Activated T-cell treated with anti-CD3 and anti-CD28 coated beads, Interleukin-2, amount 50 U/mL, for 4 hours (primary cell): ENCODE data around the gene DLG2. TPM values are rescaled to one million over a fixed set of nuclear protein-coding genes. Genes with fewer than 3 reads are reported as not detected.

Experiments
- ATAC-seq, 2 donors: fragments of 200-7000 bp; cut with Tn5 transposase; one replicate each; pipeline ENCODE4 v1.10.0; 2021
- DNase-seq: peaks from one replicate; pipeline ENCODE4 v3.0.0-alpha.2; 2020
- H3K27me3 Mint-ChIP-seq: one replicate; pipeline ENCODE4 v1.8.0; 2021; ENCODE audit warnings: low read depth, mixed read lengths
- H3K36me3 Mint-ChIP-seq: one replicate; pipeline ENCODE4 v1.8.0; 2022; ENCODE audit warnings: mixed read lengths; ENCODE audit not compliant: insufficient read depth
- H3K4me1 Mint-ChIP-seq: one replicate; pipeline ENCODE4 v1.8.0; 2021; ENCODE audit warnings: low read depth, mixed read lengths
- H3K4me3 Mint-ChIP-seq: one replicate; pipeline ENCODE4 v1.8.0; 2021; ENCODE audit warnings: mild to moderate bottlenecking, moderate library complexity, mixed read lengths
- H3K9me3 Mint-ChIP-seq: one replicate; pipeline ENCODE4 v1.8.0; 2021; ENCODE audit warnings: mixed read lengths
- total RNA-seq, 3 donors: library from RNA; stranded (reverse); gene quantifications; one replicate each; pipeline ENCODE4 v1.2.1, GENCODE V29; 2021

DLG2 gene
- total RNA-seq, 3 donors from 2014 or later = 0.54 to 1.3 (median 0.58) TPM

DNA sequence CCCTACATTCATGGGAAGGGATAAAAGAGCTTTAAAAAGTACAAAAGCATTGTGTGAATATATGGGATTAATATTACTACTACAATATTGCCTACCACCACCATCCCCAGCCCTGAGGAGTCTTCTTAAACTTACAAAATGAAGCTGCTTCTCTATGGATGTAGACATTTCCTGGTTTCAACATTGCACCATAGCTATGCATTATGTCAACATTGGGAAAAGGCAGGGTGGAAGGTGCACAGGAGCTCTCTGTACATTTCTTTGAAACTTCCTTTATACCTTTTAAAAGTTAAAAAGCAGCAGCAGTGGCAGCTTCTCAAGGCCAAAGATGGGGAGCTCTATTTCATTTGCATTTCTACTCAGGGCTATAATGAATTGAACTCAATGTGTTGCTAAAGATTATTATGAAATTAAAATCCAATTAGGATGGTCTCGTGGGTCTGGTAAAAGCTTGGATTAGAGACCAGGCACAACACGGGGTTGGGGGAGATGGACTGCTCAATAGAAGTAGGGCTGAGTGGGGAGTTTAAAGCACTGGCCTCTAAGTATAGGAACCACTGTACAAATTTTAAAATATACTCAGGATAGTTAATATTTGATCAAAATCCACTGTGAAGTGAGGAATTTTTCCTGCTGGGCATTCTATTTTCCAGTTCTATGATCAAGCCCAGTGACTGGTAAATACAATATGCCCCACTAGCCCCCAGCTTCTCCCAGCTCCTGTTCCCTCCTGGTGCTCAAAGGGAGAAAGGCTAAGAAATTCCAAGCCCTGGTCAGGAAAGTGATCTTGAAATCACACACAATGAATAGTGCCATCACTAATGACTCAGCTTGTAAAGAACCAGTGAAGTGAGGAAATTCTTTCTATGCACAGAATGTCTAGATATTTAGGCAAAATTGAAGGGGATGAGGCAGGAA is 1978.3 kb downstream of the DLG2 start:
- DNase-seq = no peak
- no peaks in the 10 kb centered on the region for H3K4me1 Mint-ChIP-seq
- H3K27me3 Mint-ChIP-seq = peaks cover 6% of the 10 kb centered on the region
- ATAC-seq = no peak
- no peaks in the 10 kb centered on the region for H3K9me3 Mint-ChIP-seq
- H3K4me3 Mint-ChIP-seq = no peak overlapping the region
- H3K36me3 Mint-ChIP-seq = no peaks in the 10 kb centered on the region

DNA sequence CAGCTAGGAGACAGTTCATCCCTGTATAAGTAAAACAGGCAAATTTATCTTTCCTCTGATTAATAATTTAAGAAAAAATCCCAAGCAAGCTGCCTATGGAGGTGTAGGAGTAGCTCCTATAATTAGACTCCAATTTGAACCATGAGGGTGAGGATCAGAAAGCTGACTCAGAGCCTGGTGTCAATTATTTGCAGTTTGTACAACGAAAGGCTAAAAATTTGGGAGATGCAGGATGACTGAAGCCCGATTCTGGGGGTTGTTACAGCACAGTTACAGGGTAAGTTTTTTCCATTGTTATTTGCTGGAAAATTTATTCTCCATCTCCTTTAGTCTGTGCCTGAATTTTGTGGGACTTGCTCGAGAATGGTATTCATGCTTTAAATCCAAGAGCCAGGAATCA is 1981.6 kb downstream of the DLG2 start:
- DNase-seq (no peak), ATAC-seq (no peak)
- Mint-ChIP-seq H3K27me3 (peaks cover 6% of the 10 kb centered on the region), H3K36me3 (no peaks in the 10 kb centered on the region), H3K4me3 (no peak overlapping the region), H3K9me3 (no peaks in the 10 kb centered on the region), H3K4me1 (no peaks in the 10 kb centered on the region)

DNA sequence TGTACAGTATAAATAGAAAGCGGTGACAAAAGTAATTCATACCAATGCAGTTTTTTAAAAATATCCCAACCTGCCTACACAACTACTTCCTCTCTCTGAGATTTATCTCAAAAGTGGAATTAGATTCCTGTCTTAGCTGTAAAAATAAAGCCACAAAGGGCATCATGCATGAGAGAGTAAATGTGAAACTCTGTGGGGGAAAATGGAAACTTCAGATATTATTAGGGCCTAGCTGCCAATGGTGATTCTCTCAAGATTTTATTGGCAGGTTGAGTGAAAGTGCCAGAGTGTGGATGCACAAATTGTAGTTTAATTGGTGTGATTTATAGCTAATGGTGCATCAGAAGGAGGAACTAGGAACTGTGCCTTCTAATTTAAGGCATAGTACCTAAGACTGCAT is 1984.0 kb downstream of the DLG2 start:
- H3K4me1 Mint-ChIP-seq = no peaks in the 10 kb centered on the region
- H3K4me3 Mint-ChIP-seq = no peak overlapping the region

DNA sequence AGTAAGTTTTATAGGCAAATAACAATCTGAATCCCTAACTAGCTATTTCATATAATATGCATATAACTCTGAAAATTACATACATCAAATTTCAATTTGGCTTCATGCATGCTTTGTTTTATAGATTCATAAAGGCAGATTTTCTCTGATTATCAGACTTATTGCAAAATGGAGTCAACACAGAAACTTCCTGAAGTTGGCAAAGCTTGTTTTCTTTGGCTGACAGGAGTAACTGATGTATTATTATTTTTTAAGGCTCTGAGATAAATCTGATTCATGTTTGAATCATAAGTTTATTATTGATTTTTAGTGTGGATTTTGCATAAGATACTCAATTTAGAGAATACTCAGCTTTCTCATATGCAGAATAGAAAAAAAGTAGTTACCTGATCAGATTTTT is 1984.6 kb downstream of the DLG2 start:
- no peak overlapping the region for H3K4me3 Mint-ChIP-seq
- H3K27me3 Mint-ChIP-seq = peaks cover 6% of the 10 kb centered on the region
- H3K9me3 Mint-ChIP-seq = no peaks in the 10 kb centered on the region
- H3K36me3 Mint-ChIP-seq = no peaks in the 10 kb centered on the region
- ATAC-seq (no peak), DNase-seq (no peak)
- H3K4me1 Mint-ChIP-seq = no peaks in the 10 kb centered on the region

More for the DNA sequence above, 1984.0 kb downstream of the DLG2 start:
- ATAC-seq (no peak), DNase-seq (no peak)
- no peaks in the 10 kb centered on the region for H3K9me3 Mint-ChIP-seq
- peaks cover 6% of the 10 kb centered on the region for H3K27me3 Mint-ChIP-seq
- no peaks in the 10 kb centered on the region for H3K36me3 Mint-ChIP-seq

DNA sequence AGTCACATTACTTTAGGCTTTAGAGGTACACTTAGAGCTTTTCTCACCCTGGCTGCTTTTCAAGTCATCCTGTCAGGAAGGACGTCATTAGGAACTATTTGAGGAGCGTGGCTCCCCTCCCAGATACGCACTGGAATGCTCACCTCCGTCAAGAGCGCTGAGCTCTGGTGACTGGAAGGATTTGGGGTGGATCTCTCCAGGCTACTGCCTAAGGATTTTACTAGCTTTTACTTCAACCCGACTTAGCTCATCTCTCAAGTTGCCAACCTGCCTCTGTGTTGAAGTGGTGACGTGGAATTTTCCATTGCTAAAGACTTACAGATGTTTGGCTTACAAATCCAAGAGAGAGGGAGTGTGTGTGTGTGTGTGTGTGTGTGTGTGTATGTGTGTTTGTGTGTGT is 1985.6 kb downstream of the DLG2 start:
- Mint-ChIP-seq H3K36me3 (no peaks in the 10 kb centered on the region), H3K9me3 (no peaks in the 10 kb centered on the region), H3K4me3 (no peak overlapping the region), H3K4me1 (no peaks in the 10 kb centered on the region), H3K27me3 (peaks cover 2% of the 10 kb centered on the region)
- ATAC-seq (no peak), DNase-seq (no peak)

DNA sequence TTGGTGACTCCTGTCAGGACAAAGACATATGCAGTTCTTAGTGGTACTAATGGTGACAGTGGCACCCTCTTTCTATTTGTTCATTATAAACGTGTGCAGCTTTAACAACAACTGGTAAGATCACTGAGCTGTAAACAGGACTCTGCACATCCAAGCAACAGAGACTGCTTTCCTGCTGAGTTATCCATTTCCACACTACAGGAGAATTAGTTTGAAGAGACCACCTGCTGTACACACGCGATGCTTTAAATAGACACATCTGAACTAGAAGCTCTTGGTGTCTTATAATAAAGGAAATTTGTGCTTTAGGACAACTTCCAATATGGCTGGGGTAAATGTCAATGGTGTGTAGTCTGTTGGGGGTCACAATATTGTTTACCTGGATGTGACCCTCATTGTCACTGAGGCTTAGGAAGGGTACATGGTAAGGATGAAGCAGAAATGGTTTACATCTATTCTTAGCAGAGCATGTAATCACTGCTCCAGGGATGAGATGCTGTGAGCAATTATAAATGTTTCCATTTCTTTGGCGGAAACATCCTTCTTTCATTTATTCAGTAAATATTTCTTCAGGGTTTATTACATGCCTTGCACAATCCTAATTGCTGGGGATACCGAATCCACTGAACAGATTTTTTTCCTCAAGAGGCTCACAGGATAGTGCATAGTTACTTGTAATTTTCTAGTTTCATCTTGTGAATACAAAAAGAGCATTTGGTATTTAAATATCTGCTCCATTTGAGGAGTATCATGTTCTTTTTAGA is 1987.0 kb downstream of the DLG2 start:
- ATAC-seq (no peak), DNase-seq (no peak)
- Mint-ChIP-seq H3K4me3 (no peak overlapping the region), H3K27me3 (no peaks in the 10 kb centered on the region), H3K4me1 (no peaks in the 10 kb centered on the region), H3K9me3 (no peaks in the 10 kb centered on the region), H3K36me3 (no peaks in the 10 kb centered on the region)

DNA sequence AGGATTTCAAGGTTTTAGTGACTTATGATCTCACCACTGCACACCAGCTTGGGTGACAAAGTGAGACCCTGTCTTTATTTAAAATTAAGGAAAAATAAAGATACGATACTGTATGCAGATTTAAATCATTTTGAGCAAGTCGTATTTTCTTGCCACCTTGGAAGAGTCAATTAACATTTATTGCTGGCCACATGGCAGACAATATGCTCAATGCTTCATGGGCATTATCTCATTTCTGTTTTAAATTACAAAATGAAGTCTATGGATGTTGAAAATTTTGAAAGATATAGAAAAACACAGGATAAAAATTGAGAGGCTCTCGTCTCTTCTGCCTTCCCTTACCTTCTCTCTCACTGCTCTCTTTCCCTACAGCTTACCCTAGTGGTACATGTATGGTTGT is 1992.0 kb downstream of the DLG2 start:
- no peaks in the 10 kb centered on the region for H3K9me3 Mint-ChIP-seq
- no peaks in the 10 kb centered on the region for H3K4me1 Mint-ChIP-seq
- DNase-seq (no peak), ATAC-seq (no peak)
- no peaks in the 10 kb centered on the region for H3K27me3 Mint-ChIP-seq
- H3K4me3 Mint-ChIP-seq = no peak overlapping the region
- H3K36me3 Mint-ChIP-seq = no peaks in the 10 kb centered on the region

DNA sequence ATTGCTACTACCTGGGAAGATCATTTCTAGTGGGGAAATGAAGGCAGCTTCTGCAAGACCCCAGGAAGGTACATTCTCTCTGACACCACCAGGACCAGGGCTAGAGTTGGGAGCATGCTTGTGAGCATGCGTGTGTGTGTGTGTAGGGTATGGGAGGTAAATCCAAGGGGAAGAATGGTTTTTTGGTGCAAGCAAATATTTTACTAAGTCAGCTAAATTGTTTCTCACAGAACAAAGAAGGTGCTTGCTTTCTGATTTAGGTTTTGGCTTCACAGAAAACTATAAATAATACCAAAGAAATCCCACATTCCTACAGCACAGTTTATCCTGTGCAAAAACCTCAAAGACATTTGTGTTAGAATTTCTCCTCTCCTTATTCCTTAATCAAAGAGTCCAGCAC is 1996.9 kb downstream of the DLG2 start:
- H3K9me3 Mint-ChIP-seq = no peaks in the 10 kb centered on the region
- H3K27me3 Mint-ChIP-seq = no peaks in the 10 kb centered on the region
- no peaks in the 10 kb centered on the region for H3K36me3 Mint-ChIP-seq
- H3K4me1 Mint-ChIP-seq = no peaks in the 10 kb centered on the region
- ATAC-seq = no peak
- DNase-seq = no peak
- H3K4me3 Mint-ChIP-seq = no peak overlapping the region

DNA sequence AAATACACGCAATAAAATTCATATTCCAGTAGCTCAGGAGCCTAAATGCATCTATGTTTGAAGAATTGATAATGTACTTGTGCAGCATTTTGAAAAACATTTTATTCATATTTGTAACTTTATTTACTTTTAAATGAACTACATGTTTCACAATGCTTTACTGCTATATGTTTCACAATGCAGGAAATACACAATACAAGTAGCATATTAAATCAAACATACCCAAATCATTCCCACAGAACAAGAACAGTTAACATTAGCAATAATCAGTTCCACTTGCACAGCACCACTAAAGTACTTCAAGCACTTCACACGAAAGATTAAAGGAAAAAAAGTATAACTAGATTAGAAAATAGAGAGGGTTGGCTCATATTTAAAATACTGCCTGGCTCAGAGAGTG is 1997.4 kb downstream of the DLG2 start:
- Mint-ChIP-seq H3K4me1 (no peaks in the 10 kb centered on the region), H3K4me3 (no peak overlapping the region), H3K27me3 (no peaks in the 10 kb centered on the region), H3K9me3 (no peaks in the 10 kb centered on the region), H3K36me3 (no peaks in the 10 kb centered on the region)
- DNase-seq (no peak), ATAC-seq (no peak)

DNA sequence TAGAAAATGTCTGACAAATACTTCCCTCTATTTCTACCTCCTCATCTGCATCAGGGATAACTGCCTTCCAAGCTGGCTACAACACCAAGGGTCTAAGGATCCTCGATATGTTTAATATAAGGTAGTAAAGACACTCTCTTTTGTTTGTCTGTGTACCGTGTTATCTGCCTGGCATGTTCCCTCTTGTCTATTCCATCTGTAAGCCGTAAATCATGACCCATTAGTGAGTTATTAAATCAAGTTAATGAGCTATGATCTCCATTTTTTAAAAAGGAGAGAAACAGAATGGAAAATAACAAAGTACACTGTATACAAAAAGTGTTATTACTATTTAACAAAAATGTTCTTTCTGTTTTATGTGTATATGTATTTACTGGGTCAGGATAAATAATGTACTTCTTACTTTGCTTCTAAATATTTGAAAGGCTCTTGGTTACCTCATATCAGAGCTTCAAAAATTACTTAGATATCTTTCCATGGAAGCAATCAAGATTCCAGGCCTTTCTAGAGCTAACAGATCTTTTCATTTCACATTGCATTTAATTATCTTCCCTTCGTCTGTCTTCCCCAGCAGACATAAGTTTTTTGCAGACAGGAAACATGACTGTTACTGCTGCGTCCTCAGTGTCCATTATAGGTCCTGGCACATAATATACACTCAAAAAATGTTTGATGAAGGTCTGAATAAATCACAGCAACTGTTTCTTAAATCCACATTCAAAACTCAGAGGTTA is 1998.4 kb downstream of the DLG2 start:
- peaks cover 2% of the 10 kb centered on the region for H3K27me3 Mint-ChIP-seq
- no peaks in the 10 kb centered on the region for H3K4me1 Mint-ChIP-seq
- H3K9me3 Mint-ChIP-seq = no peaks in the 10 kb centered on the region
- ATAC-seq (no peak), DNase-seq (no peak)
- no peak overlapping the region for H3K4me3 Mint-ChIP-seq
- no peaks in the 10 kb centered on the region for H3K36me3 Mint-ChIP-seq

DNA sequence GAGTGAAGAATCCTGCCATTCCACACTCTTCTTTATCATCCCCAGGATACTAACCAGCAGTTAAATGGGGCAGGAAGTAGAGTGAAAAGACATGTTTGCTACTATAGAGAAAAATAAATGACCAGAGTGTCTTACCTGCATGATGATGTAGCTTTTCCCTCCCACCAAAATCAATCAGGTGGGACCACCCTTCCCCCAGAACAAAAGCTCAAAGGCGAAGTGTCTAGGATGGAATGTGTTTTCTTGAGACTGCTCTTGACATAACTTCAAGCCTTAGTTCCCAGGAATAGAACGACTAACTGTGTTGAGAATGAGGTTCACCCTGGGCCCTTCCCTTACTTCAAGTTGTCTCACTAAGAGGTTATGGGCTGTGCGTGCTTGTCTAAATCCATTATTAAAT is 2001.8 kb downstream of the DLG2 start:
- Mint-ChIP-seq H3K4me3 (no peak overlapping the region), H3K36me3 (no peaks in the 10 kb centered on the region), H3K27me3 (peaks cover 2% of the 10 kb centered on the region), H3K4me1 (no peaks in the 10 kb centered on the region), H3K9me3 (no peaks in the 10 kb centered on the region)
- no peak for ATAC-seq
- no peak for DNase-seq

DNA sequence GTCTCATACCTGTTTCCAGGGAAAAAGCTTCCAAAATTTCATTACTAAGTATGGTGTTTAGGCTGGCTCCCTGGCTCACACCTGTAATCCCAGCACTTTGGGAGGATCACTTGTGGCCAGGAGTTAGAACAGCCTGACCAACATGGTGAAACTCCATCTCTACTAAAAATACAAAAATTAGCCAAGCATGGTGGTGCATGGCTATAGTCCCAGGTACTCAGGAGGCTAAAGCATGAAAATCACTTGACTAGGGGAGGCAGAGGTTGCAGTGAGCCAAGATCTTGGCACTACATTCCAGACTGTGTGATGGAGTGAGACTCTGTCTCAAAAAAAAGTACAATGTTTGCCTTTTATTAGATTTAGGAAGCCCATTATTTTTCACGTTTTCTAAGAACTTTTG is 2009.5 kb downstream of the DLG2 start:
- Mint-ChIP-seq H3K36me3 (no peaks in the 10 kb centered on the region), H3K4me1 (no peaks in the 10 kb centered on the region), H3K9me3 (no peaks in the 10 kb centered on the region), H3K4me3 (no peak overlapping the region), H3K27me3 (no peaks in the 10 kb centered on the region)
- ATAC-seq (no peak), DNase-seq (no peak)

DNA sequence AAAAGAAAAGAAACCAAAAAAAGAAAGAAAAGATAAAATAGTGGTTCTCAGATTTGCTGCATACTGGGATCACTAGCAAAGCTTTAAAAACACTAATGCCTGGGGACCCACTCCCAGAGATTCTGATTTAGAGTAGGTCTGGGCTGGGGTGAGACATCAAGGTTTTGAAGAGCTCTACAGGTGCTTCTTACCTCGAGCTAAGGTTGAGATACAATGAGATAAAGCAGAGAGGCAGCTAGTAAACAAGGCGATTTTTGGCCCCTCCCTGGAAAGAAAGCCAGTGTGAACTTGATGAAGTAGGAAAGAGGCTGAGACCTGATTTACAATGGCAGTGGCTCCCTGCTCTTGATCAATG is 2013.4 kb downstream of the DLG2 start:
- ATAC-seq (no peak), DNase-seq (no peak)
- Mint-ChIP-seq H3K4me3 (no peak overlapping the region), H3K36me3 (no peaks in the 10 kb centered on the region), H3K4me1 (no peaks in the 10 kb centered on the region), H3K27me3 (peaks cover 4% of the 10 kb centered on the region), H3K9me3 (no peaks in the 10 kb centered on the region)

DNA sequence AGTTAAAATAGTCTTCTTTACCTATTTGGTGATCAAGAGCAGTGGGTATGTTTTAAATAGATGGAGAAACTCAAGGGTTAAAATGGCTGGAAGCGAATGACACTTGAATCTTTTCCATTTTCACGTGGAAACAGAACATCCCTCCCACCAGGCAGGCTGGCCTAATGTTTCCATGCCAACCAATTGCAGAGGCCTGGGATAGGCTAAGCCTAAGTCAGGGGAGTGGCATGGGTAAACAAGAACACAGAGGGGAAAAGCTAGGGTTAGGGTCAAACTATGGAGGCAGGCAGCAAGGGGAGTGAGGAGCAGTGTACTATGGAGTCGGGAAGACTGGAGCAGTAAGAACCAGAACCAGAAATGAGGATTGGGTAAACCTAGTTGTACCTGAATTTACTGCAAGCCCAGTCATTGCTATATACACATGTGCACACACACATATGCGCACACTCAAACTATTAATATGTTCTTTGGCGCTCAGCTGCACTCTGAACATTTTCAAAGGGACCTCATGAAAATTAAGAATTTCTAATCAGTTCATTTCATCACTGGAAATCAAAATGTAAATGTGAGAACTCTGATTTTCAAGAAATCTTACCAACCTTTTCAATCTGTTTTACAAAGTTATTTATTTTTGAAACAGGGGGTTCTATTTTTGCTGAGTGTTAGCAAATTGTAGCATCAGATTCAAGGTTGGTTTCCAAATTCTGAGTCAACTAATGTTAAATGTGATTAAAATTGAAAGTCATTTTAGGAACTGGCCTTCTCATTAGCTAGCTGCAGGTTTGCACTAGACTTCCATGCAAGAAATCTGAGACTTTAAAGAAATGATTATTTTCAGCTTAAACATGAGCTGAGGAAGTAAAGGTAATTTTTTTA is 2014.0 kb downstream of the DLG2 start:
- Mint-ChIP-seq H3K36me3 (no peaks in the 10 kb centered on the region), H3K27me3 (peaks cover 4% of the 10 kb centered on the region), H3K4me1 (no peaks in the 10 kb centered on the region), H3K9me3 (no peaks in the 10 kb centered on the region), H3K4me3 (no peak overlapping the region)
- DNase-seq (no peak), ATAC-seq (no peak)
